ENCODE results near the gene ABCA6.
A peak's percentile ranks its signal among the peaks of the same experiment; 100 is the strongest.

The ABCA6 gene

DNA sequence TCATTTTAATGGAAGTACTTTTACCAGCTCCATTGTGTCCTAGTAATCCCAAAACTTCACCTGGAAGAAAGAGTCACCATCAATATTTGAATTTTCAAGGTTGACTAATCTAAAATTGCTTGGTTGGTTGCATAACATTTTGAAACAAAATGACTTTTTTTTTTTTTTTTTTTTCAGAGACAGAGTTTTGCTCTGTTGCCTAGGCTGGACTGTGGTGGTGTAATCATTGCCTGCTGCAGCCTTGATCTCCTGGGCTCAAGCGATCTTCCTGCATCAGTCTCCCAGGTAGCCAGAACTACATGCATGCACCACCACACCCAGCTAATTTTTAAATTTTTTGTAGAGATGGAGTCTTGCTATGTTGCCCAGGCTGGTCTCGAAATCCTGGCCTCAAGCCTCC lies 12.6 kb upstream of the ABCA6 start:
- no peak for DNase-seq (ENCODE audit: extremely low read depth, low read depth)
- TF ChIP-seq, protein P1, sequence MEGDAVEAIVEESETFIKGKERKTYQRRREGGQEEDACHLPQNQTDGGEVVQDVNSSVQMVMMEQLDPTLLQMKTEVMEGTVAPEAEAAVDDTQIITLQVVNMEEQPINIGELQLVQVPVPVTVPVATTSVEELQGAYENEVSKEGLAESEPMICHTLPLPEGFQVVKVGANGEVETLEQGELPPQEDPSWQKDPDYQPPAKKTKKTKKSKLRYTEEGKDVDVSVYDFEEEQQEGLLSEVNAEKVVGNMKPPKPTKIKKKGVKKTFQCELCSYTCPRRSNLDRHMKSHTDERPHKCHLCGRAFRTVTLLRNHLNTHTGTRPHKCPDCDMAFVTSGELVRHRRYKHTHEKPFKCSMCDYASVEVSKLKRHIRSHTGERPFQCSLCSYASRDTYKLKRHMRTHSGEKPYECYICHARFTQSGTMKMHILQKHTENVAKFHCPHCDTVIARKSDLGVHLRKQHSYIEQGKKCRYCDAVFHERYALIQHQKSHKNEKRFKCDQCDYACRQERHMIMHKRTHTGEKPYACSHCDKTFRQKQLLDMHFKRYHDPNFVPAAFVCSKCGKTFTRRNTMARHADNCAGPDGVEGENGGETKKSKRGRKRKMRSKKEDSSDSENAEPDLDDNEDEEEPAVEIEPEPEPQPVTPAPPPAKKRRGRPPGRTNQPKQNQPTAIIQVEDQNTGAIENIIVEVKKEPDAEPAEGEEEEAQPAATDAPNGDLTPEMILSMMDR (IDR thresholded peaks at IDR 0.05; ENCODE audit: low read depth, low read length), result no peak

DNA sequence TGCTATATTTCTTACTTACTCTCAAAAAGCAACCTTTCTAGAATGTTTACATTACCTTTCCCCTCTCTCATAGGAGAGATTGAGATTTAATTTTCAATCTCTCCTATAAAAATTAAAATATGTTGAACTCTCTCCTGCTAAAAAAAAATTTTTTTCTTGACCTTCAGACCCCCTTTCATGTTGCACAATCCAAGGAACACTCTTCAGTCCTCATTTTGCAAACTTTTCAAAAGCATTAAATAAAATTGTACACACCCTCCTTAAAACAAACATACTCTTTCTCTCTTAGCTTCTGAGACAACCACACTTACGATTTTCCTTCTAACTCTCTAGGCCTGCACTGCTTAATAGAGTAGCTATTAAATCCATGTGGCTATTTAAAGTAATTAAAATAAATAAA lies 8.6 kb upstream of the ABCA6 start:
- no peak for DNase-seq (ENCODE audit: extremely low read depth, low read depth)
- TF ChIP-seq, protein P1 (IDR thresholded peaks at IDR 0.05; ENCODE audit: low read depth, low read length), result no peak

DNA sequence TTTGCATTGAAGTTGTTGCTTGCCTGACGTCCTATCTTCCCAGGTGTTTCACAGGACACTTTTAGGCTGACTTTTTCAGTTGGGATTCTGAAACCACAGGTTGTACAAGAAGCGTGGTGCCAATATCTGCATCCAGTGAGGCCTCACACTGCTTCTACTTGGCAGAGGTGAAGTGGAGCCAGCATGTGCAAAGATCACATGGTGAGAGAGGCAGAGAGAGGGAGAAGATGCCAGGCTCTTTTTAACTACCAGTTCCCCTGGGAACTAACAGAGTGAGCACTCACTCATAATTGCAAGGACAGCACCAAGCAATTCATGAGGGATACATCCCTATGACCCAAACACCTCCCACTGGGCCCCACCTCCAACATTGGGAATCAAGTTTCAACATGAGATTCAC lies 5.8 kb upstream of the ABCA6 start:
- DNase-seq (ENCODE audit: extremely low read depth, low read depth), result no peak
- TF ChIP-seq, protein P1 (IDR thresholded peaks at IDR 0.05; ENCODE audit: low read depth, low read length), result no peak

DNA sequence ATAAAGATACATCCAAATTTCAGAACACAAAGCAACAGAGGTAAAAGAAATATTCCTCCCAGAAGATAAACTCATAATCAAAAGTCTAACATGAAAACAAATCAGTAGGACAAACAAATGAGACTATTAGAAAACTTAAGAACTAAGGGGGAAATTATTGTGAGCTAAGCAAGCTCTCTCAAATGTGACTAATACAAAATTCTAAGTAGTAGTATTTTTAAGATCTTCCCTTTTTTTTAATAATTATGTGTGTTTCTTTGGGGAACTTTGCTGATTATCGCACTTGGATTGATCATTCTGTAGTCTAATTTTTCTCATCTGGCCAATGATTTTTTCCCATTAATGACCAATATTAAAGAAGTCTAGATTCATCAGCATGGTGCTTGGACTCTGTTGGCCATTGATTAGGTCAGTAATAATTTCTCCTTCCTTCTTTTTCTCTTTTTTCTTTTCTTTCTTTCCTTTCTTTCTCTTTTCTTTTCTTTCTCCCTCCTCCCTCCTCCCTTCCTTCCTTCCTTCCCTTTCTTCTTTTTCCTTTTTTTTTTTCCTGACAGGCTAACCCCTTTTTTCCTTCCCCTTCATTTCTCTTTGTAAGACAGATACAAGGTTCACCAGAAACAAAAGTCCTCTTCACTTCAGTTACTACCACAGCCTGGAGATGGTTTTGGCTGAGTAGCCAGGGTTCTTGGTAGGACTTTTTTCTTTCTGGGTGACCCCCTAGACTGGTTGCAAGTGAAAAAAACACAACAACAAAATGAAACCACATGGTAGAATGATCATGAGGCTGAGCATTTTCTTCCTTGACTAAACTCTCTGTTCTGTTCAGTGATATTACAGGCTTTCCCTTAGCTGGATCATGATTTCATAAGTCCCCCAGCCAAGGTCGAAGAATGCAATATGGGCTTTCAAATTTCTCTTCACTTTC lies 2.9 kb upstream of the ABCA6 start:
- DNase-seq (ENCODE audit: extremely low read depth, low read depth), result no peak
- TF ChIP-seq, protein P1 (IDR thresholded peaks at IDR 0.05; ENCODE audit: low read depth, low read length), result no peak

DNA sequence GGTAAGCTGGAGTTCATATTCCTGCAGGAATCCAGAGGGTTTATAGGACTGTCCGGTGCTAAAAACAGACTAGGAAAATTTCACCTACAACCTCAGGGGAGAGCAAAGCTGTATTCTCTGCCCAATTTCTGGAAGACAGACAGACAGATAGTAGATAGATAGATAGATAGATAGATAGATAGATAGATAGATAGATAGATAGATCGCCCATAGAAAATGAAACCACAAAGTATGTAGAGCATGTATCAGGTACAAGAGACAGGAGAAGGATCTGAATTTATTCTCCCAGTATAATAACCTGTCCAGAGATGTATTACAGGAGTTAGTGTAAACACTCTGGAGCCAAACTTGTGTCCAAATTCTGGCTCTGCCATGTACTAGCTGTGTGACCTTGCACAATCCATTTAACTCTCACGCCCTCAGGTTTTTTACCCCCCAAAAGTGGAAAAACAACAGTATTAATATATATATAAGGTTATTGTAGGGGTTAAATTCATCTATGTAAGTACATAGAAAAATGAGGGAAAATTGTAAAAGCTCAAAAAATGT lies 2.1 kb upstream of the ABCA6 start:
- TF ChIP-seq, protein P1 (IDR thresholded peaks at IDR 0.05; ENCODE audit: low read depth, low read length), result no peak
- no peak for DNase-seq (ENCODE audit: extremely low read depth, low read depth)

DNA sequence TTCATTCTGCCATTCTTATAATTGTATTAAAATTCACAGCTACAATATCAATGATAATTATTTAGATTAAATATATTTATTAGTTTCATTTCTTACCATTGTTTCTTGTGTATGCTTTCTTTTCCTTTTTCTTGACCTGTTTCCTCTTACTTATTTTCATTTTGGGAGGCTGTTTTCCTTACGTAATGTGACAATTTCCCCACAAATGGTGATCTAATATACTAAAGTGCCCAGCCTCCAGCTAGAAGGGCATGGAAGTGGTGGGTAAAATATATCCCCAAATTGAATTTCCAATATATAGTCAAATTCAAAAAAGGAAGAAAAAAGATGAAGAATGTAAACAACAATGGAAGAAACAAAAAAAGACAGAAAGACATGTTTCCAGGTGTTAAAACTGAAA lies 1.5 kb upstream of the ABCA6 start:
- TF ChIP-seq, protein P1 (IDR thresholded peaks at IDR 0.05; ENCODE audit: low read depth, low read length), result no peak
- no peak for DNase-seq (ENCODE audit: extremely low read depth, low read depth)

DNA sequence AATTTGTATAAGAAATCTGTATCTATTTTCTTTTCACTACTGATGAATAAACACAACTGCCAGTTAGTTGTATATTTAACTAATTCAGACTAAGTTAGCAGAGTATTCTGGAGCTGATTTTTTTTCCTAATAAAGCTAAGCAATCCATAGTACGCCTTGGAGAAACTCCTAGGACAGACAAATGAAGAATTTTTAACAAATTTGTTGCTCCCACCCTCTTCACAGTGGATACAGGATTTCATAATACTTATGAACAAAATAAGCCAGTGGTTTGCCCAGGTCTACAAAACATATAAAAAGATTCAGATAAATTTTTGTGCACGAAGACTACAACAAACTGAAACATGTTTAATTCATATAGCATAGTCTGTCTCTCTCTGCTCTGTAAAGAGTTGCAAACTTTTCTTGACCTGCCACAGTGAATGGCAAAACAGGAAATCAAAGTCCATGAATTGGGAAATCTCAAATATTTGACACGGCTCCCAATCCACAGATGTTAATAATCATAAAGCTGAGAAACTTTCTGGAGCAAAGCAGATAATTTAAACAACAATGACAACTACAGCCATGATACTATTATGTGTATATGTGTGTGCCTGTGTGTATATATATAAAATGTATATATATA lies 594 bp upstream of the ABCA6 start:
- DNase-seq (ENCODE audit: extremely low read depth, low read depth), result peak; percentile 50
- TF ChIP-seq, protein P1 (IDR thresholded peaks at IDR 0.05; ENCODE audit: low read depth, low read length), result no peak
